HepG2 (cell line): ENCODE measurements around the gene PTPN14. TPM values are rescaled to one million over a fixed set of nuclear protein-coding genes. Genes with fewer than 3 reads are reported as not detected.

Source experiments
- ATAC-seq: fragments of 200-7000 bp; cut with Tn5 transposase; 3 replicates; pipeline ENCODE4 v1.9.1; 2020; ENCODE audit warnings: mild to moderate bottlenecking, moderate library complexity
- BruUV-seq: library from RNA; stranded (reverse); fragments of 400-500 nt; replicated peaks from 2 replicates; lab custom pipeline; 2021; lab: Mats Ljungman, UMichigan
- CTCF ChIA-PET: fragments of 300-600 bp; formaldehyde crosslinking; extraction: SDS; loops from one replicate; lab custom pipeline; 2021; ENCODE audit warnings: low total read pairs, inconsistent platforms, low intra/inter-chr PET ratio; lab: Yijun Ruan, JAX
- POLR2A ChIA-PET: fragments of 350-600 bp; sonication (Branson Sonifier 250); formaldehyde crosslinking; loops from one replicate; lab custom pipeline; 2020; ENCODE audit warnings: antibody characterized with exemption, inconsistent platforms; lab: Yijun Ruan, JAX
- DNase-seq: peaks from one replicate; pipeline ENCODE4 v3.0.0-alpha.2; 2015; ENCODE audit warnings: low spot score
- FAIRE-seq: peaks from 3 replicates; lab custom pipeline; 2011; peaks lifted over from hg19 to GRCh38; lab: Jason Lieb, UNC
- H2AFZ ChIP-seq: one replicate; pipeline ENCODE4 v1.6.1; 2011; ENCODE audit warnings: low read length, inconsistent platforms
- H3K27ac ChIP-seq: fragments of 300-600 bp; 3 replicates; pipeline ENCODE4 v1.8.0; 2011; ENCODE audit warnings: mixed run types, mild to moderate bottlenecking, mixed read lengths, low read length, inconsistent platforms; ENCODE audit not compliant: insufficient read depth; ENCODE audit errors: extremely low read length
- H3K27me3 ChIP-seq, 2 experiments: fragments of 200-600 bp in 1 of 2; 2 replicates in 1 of 2; 3 replicates in 1 of 2; pipeline versions ENCODE4 v1.6.0 to v1.8.0; 2011; ENCODE audit warnings: low read length in 2 of 2, mild to moderate bottlenecking in 2 of 2, moderate library complexity in 2 of 2, inconsistent platforms in 1 of 2; ENCODE audit not compliant: insufficient read depth in 2 of 2, control insufficient read depth in 1 of 2
- H3K36me3 ChIP-seq, 2 experiments: fragments of 200-600 bp in 1 of 2; replicated peaks in 1 of 2; 2 replicates in 1 of 2; 3 replicates in 1 of 2; pipeline versions ENCODE4 v1.5.1 to v1.8.0; 2011; ENCODE audit warnings: low read length in 2 of 2, inconsistent platforms in 1 of 2; ENCODE audit not compliant: insufficient read depth in 2 of 2, control insufficient read depth in 1 of 2
- H3K4me1 ChIP-seq: 2 replicates; pipeline ENCODE4 v1.5.1; 2012; ENCODE audit warnings: low read length, inconsistent platforms; ENCODE audit not compliant: insufficient read depth
- H3K4me2 ChIP-seq: 2 replicates; pipeline ENCODE4 v1.6.0; 2011; ENCODE audit warnings: low read depth, low read length, inconsistent platforms
- H3K4me3 ChIP-seq, 3 experiments: fragments of 200-600 bp in 1 of 3; sonication (generic), shearing (Covaris generic) in 1 of 3; replicated peaks in 1 of 3; 2 replicates each; pipeline ENCODE4 v1.5.1; 2011 to 2016; ENCODE audit warnings: low read length in 3 of 3, inconsistent platforms in 2 of 3, low read depth in 2 of 3, mild to moderate bottlenecking in 2 of 3, control low read depth in 1 of 3, mixed read lengths in 1 of 3; ENCODE audit not compliant: insufficient read depth in 1 of 3
- H3K79me2 ChIP-seq: one replicate; pipeline ENCODE4 v1.6.1; 2011; ENCODE audit warnings: low read length, inconsistent platforms; ENCODE audit not compliant: insufficient read depth
- H3K9ac ChIP-seq: 2 replicates; pipeline ENCODE4 v1.6.0; 2011; ENCODE audit warnings: mild to moderate bottlenecking, low read depth, low read length, inconsistent platforms; ENCODE audit not compliant: insufficient read depth
- H3K9me3 ChIP-seq: 2 replicates; pipeline ENCODE4 v1.5.1; 2012; ENCODE audit warnings: mild to moderate bottlenecking, low read length
- H4K20me1 ChIP-seq: 2 replicates; pipeline ENCODE4 v1.6.0; 2011; ENCODE audit warnings: inconsistent platforms, mild to moderate bottlenecking, low read length, moderate library complexity; ENCODE audit not compliant: insufficient read depth
- CHD4 ChIP-seq: fragments of 200-600 bp; sonication (generic); IDR thresholded peaks from 2 replicates; pipeline ENCODE4 v1.7.0; 2017; ENCODE audit warnings: mild to moderate bottlenecking, low read length, borderline replicate concordance
- CTCF ChIP-seq: sonication (generic); formaldehyde crosslinking; IDR thresholded peaks from 2 replicates; pipeline ENCODE4 v1.5.0; 2020; ENCODE audit warnings: mild to moderate bottlenecking, missing genetic modification reagents, moderate library complexity
- EP300 ChIP-seq, 3 experiments: sonication (generic) in 1 of 3; formaldehyde crosslinking in 1 of 3; IDR thresholded peaks; 2 replicates each; pipeline versions ENCODE4 v1.5.1 to v1.6.1; 2011 to 2020; ENCODE audit warnings: low read depth in 2 of 3, low read length in 2 of 3, borderline replicate concordance in 1 of 3, improper control_type of control experiment in 1 of 3, mild to moderate bottlenecking in 1 of 3, missing genetic modification reagents in 1 of 3, moderate library complexity in 1 of 3
- KDM2A ChIP-seq: sonication (generic); formaldehyde crosslinking; IDR thresholded peaks from 2 replicates; pipeline ENCODE4 v1.4.0; 2020; ENCODE audit warnings: low read depth, missing genetic modification reagents, borderline replicate concordance
- MIXL1 ChIP-seq: IDR thresholded peaks from 2 replicates; pipeline ENCODE4 v1.6.1; 2016
- PRMT3 ChIP-seq: sonication (generic); formaldehyde crosslinking; IDR thresholded peaks from 2 replicates; pipeline ENCODE4 v1.8.1; 2022; ENCODE audit warnings: low read depth, mild to moderate bottlenecking, moderate library complexity, missing genetic modification reagents, borderline replicate concordance
- RAD21 ChIP-seq: fragments of 450-650 bp; formaldehyde crosslinking; IDR thresholded peaks from 2 replicates; pipeline ENCODE4 v1.5.0; 2020; ENCODE audit warnings: mild to moderate bottlenecking
- SP4 ChIP-seq: sonication (generic); formaldehyde crosslinking; IDR thresholded peaks from 2 replicates; pipeline ENCODE4 v1.8.1; 2023; ENCODE audit warnings: mild to moderate bottlenecking, missing genetic modification reagents
- STAG1 ChIP-seq: sonication (generic); formaldehyde crosslinking; IDR thresholded peaks from 2 replicates; pipeline ENCODE4 v1.4.0; 2020; ENCODE audit warnings: missing genetic modification reagents
- TEAD2 ChIP-seq: sonication (generic); formaldehyde crosslinking; IDR thresholded peaks from 2 replicates; pipeline ENCODE4 v1.9.0; 2021; ENCODE audit warnings: missing genetic modification reagents
- ZNF232 ChIP-seq: sonication (generic); formaldehyde crosslinking; IDR thresholded peaks from 2 replicates; pipeline ENCODE4 v1.4.0; 2020; ENCODE audit warnings: missing genetic modification reagents, borderline replicate concordance
- ZNF501 ChIP-seq: sonication (generic); formaldehyde crosslinking; IDR thresholded peaks from 2 replicates; pipeline ENCODE4 v1.5.1; 2020; ENCODE audit warnings: mild to moderate bottlenecking, moderate library complexity, missing genetic modification reagents
- ZSCAN22 ChIP-seq: sonication (generic); formaldehyde crosslinking; IDR thresholded peaks from 2 replicates; pipeline ENCODE4 v1.4.0; 2020; ENCODE audit warnings: mild to moderate bottlenecking, missing genetic modification reagents
- WGBS: methylation state at CpG from one replicate; pipeline ENCODE4 v1.1.6; 2017; ENCODE audit warnings: low lambda C conversion rate; 5-methylcytosine and 5-hydroxymethylcytosine counted together
- in situ Hi-C: cut with HindIII; loops from 2 replicates; pipeline ENCODE4 v1.10.0; 2017; ENCODE audit warnings: low pct_unique_long_range_greater_than_20kb; ENCODE audit not compliant: extremely low pct_ligation_motif_present
- intact Hi-C: fragments of 100-400 bp; cut with micrococcal nuclease; formaldehyde crosslinking; loops from one replicate; pipeline ENCODE4 v1.10.0; 2022; ENCODE audit not compliant: unreplicated experiment
- polyA plus RNA-seq, 8 experiments: library from polyadenylated mRNA; depleted of rRNA in 3 of 8; stranded (reverse) in 7 of 8; unstranded in 1 of 8; fragments of >200 nt; fragmentation: Illumina TruSeq in 4 of 8; extraction: Trizol in 4 of 8; gene quantifications; 2 replicates each; pipeline versions ENCODE4 v1.2.1 to v1.2.3, GENCODE V29; 2011 to 2016; ENCODE audit warnings: low read depth in 4 of 8, missing spikeins in 1 of 8, mixed read lengths in 1 of 8; ENCODE audit not compliant: insufficient read depth in 1 of 8
- total RNA-seq, 5 experiments: library from RNA; depleted of rRNA; stranded (reverse); fragments of >200 nt; fragmentation: Illumina TruSeq; extraction: Trizol; gene quantifications; 2 replicates each; pipeline ENCODE4 v1.2.3, GENCODE V29; 2016; ENCODE audit warnings: low read depth in 1 of 5
- TF ChIP-seq, protein P1 (sequence below): sonication (generic); formaldehyde crosslinking; IDR thresholded peaks from 2 replicates; pipeline ENCODE4 v1.9.0; 2021; ENCODE audit warnings: missing genetic modification reagents, borderline replicate concordance
- TF ChIP-seq, protein P2 (sequence below), 2 experiments: sonication (generic) in 1 of 2; formaldehyde crosslinking in 1 of 2; IDR thresholded peaks; 2 replicates each; pipeline versions ENCODE4 v1.4.0 to v1.6.1; 2018 to 2020; ENCODE audit warnings: missing genetic modification reagents in 2 of 2, borderline replicate concordance in 1 of 2, low read depth in 1 of 2, mild to moderate bottlenecking in 1 of 2, missing biosample characterization in 1 of 2
- TF ChIP-seq, protein P3 (sequence below): sonication (generic); formaldehyde crosslinking; IDR thresholded peaks from 2 replicates; pipeline ENCODE4 v1.8.0; 2022; ENCODE audit warnings: missing genetic modification reagents, mild to moderate bottlenecking, borderline replicate concordance

Gene PTPN14
- total and polyA plus RNA-seq, 2 of the 13 experiments (the other 11 are each of a cell fraction or from before 2014, with no cell fraction given): 3.9 to 4.7 TPM

DNA sequence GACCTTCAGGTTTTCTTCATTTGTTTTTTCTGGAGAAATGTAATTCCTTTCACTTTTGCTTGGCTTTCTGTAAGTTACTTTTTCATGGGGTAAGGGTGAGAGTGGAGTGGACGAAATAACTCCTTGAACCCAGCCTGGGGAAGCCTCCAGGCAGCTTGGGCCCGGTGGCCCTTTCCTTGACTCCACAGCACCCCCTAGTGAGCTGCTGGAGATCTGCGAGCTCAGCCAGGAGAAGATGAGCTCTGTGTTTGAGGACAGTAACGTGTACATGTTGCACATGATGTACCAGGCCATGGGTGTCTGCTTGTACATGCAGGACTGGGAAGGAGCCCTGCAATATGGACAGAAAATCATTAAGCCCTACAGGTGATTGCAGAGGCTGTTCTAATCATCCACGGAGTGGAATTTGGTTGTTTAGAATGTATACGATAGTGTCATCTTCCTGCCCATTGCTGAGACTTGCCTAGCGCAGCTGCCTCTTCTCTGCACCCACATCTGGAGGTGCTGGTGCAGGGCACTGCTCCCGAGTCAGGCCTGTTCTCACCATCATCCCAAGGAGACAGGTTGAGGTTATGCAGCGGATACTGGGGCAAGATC, 219.5 kb downstream of the PTPN14 start:
- 81% methylated on average over 7 of the region's 9 CpGs for WGBS
- FAIRE-seq: peak; percentile 51
- Histone ChIP-seq H3K27me3 (no peaks in the 10 kb centered on the region), H3K27ac (no peak overlapping the region), H2AFZ (no peak overlapping the region), H4K20me1 (peaks cover 3% of the 10 kb centered on the region), H3K4me3 (no peak overlapping the region), H3K9ac (no peak overlapping the region), H3K36me3 (peaks cover 22 to 71% of the 10 kb centered on the region in 2 experiments), H3K4me2 (no peak overlapping the region), H3K4me1 (no peaks in the 10 kb centered on the region), H3K79me2 (no peaks in the 10 kb centered on the region), H3K9me3 (no peaks in the 10 kb centered on the region)
- peak; percentile 26 for DNase-seq
- BruUV-seq: no TSS peak
- CTCF ChIA-PET: interaction anchor here (0.7 to 8.2 kb wide), 6 partner anchors 60 to 296 kb away, joined by 3 to 82 read pairs (median 8); no protein-coding TSS in a partner anchor
- in situ Hi-C loops: loop anchor here (5.0 to 10.0 kb wide), 3 partner anchors 70 to 253 kb away; no protein-coding TSS in a partner anchor
- intact Hi-C loops: loop anchor here (10.0 kb wide), 1 partner anchor 1193 kb away; no protein-coding TSS in a partner anchor
- POLR2A ChIA-PET: no interaction called here
- peak; percentile 62 for ATAC-seq
- no peak for TF ChIP-seq CHD4
- no peak for TF ChIP-seq ZSCAN22 (CRISPR knock-in tag)
- TF ChIP-seq PRMT3 (CRISPR knock-in tag): no peak
- TF ChIP-seq CTCF (CRISPR knock-in tag): peak; percentile 86
- TF ChIP-seq, protein P1, sequence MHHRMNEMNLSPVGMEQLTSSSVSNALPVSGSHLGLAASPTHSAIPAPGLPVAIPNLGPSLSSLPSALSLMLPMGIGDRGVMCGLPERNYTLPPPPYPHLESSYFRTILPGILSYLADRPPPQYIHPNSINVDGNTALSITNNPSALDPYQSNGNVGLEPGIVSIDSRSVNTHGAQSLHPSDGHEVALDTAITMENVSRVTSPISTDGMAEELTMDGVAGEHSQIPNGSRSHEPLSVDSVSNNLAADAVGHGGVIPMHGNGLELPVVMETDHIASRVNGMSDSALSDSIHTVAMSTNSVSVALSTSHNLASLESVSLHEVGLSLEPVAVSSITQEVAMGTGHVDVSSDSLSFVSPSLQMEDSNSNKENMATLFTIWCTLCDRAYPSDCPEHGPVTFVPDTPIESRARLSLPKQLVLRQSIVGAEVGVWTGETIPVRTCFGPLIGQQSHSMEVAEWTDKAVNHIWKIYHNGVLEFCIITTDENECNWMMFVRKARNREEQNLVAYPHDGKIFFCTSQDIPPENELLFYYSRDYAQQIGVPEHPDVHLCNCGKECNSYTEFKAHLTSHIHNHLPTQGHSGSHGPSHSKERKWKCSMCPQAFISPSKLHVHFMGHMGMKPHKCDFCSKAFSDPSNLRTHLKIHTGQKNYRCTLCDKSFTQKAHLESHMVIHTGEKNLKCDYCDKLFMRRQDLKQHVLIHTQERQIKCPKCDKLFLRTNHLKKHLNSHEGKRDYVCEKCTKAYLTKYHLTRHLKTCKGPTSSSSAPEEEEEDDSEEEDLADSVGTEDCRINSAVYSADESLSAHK: no peak
- no peak for TF ChIP-seq MIXL1 (CRISPR knock-in tag)
- TF ChIP-seq, protein P2, sequence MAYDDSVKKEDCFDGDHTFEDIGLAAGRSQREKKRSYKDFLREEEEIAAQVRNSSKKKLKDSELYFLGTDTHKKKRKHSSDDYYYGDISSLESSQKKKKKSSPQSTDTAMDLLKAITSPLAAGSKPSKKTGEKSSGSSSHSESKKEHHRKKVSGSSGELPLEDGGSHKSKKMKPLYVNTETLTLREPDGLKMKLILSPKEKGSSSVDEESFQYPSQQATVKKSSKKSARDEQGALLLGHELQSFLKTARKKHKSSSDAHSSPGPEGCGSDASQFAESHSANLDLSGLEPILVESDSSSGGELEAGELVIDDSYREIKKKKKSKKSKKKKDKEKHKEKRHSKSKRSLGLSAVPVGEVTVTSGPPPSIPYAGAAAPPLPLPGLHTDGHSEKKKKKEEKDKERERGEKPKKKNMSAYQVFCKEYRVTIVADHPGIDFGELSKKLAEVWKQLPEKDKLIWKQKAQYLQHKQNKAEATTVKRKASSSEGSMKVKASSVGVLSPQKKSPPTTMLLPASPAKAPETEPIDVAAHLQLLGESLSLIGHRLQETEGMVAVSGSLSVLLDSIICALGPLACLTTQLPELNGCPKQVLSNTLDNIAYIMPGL (CRISPR knock-in tag; IDR thresholded peaks at IDR 0.05; ENCODE audit: borderline replicate concordance in 1 of 2, low read depth in 1 of 2): peak in 1 of 2 experiments; percentile 39; a peak in 1 of 4 replicates
- no peak for TF ChIP-seq KDM2A (CRISPR knock-in tag)
- peak; percentile 16; the same call in 1 of the 2 replicates for TF ChIP-seq RAD21 (CRISPR knock-in tag)
- TF ChIP-seq TEAD2: no peak
- TF ChIP-seq EP300 (IDR thresholded peaks at IDR 0.05; ENCODE audit: low read depth in 2 of 2, low read length in 2 of 2): no peak
- TF ChIP-seq EP300 (CRISPR knock-in tag; IDR thresholded peaks at IDR 0.05; ENCODE audit: borderline replicate concordance): no peak
- 0 out of 2 replicates have a peak, but pooled peaks have one; percentile 31 for TF ChIP-seq SP4
- TF ChIP-seq, protein P3, sequence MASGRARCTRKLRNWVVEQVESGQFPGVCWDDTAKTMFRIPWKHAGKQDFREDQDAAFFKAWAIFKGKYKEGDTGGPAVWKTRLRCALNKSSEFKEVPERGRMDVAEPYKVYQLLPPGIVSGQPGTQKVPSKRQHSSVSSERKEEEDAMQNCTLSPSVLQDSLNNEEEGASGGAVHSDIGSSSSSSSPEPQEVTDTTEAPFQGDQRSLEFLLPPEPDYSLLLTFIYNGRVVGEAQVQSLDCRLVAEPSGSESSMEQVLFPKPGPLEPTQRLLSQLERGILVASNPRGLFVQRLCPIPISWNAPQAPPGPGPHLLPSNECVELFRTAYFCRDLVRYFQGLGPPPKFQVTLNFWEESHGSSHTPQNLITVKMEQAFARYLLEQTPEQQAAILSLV: no peak
- TF ChIP-seq ZNF501 (CRISPR knock-in tag): 0 out of 2 replicates have a peak, but pooled peaks have one; percentile 38
- peak; percentile 74 for TF ChIP-seq STAG1 (CRISPR knock-in tag)
- TF ChIP-seq ZNF232 (CRISPR knock-in tag): no peak
